Measurements from ENCODE around the gene KCNS3. TPM values are rescaled to one million over a fixed set of nuclear protein-coding genes. Genes with fewer than 3 reads are reported as not detected.

KCNS3 gene
- total RNA-seq, 4 donors from 2014 or later: 14.6 to 37.4 (median 24.3) TPM

GRCh38 chr2:17858064-17858463 is 20.4 kb upstream of the KCNS3 start:
- no peaks in the 10 kb centered on the region for H3K9me3 ChIP-seq
- no peak overlapping the region for H3K4me3 ChIP-seq
- 68% methylated on average over 1 of the region's 1 CpG for WGBS
- TF ChIP-seq CTCF (IDR thresholded peaks at IDR 0.05) (no peak), POLR2A (IDR thresholded peaks at IDR 0.05; ENCODE audit: low read depth) (no peak), POLR2AphosphoS5 (IDR thresholded peaks at IDR 0.05) (no peak), EP300 (IDR thresholded peaks at IDR 0.05) (no peak)
- no peak overlapping the region for H3K27ac ChIP-seq (replicated peaks in 1 of 4)
- no peaks in the 10 kb centered on the region for H3K36me3 ChIP-seq
- intact Hi-C loops (cut with DNase I): no loop called here
- H3K27me3 ChIP-seq: peaks cover 0 to 7% (median 0%) of the 10 kb centered on the region in 4 donors
- DNase-seq (ENCODE audit: extremely low spot score): no peak
- no peaks in the 10 kb centered on the region for H3K4me1 ChIP-seq

GRCh38 chr2:17863539-17863938 is 14.9 kb upstream of the KCNS3 start:
- 90% methylated on average over 4 of the region's 4 CpGs for WGBS
- intact Hi-C loops (cut with DNase I): no loop called here
- H3K27me3 ChIP-seq: no peaks in the 10 kb centered on the region
- no peaks in the 10 kb centered on the region for H3K36me3 ChIP-seq
- no peak overlapping the region for H3K27ac ChIP-seq (replicated peaks in 1 of 4)
- TF ChIP-seq POLR2AphosphoS5 (IDR thresholded peaks at IDR 0.05) (no peak), POLR2A (IDR thresholded peaks at IDR 0.05; ENCODE audit: low read depth) (no peak), EP300 (IDR thresholded peaks at IDR 0.05) (no peak), CTCF (IDR thresholded peaks at IDR 0.05) (no peak)
- H3K4me3 ChIP-seq: no peak overlapping the region
- no peaks in the 10 kb centered on the region for H3K9me3 ChIP-seq
- no peak for DNase-seq (ENCODE audit: extremely low spot score)
- H3K4me1 ChIP-seq: peaks cover 0 to 7% (median 2%) of the 10 kb centered on the region in 4 donors

GRCh38 chr2:17864676-17865075 is 13.8 kb upstream of the KCNS3 start:
- WGBS: 20% methylated on average over 1 of the region's 1 CpG
- intact Hi-C loops (cut with DNase I): no loop called here
- no peak for TF ChIP-seq POLR2A (IDR thresholded peaks at IDR 0.05; ENCODE audit: low read depth)
- TF ChIP-seq POLR2AphosphoS5 (IDR thresholded peaks at IDR 0.05): no peak
- TF ChIP-seq EP300 (IDR thresholded peaks at IDR 0.05): no peak
- TF ChIP-seq CTCF (IDR thresholded peaks at IDR 0.05): no peak
- Histone ChIP-seq H3K4me1 (peaks cover 0 to 7% (median 2%) of the 10 kb centered on the region in 4 donors), H3K27ac (replicated peaks in 1 of 4) (no peak overlapping the region), H3K36me3 (no peaks in the 10 kb centered on the region), H3K4me3 (no peak overlapping the region), H3K27me3 (no peaks in the 10 kb centered on the region), H3K9me3 (no peaks in the 10 kb centered on the region)
- no peak for DNase-seq (ENCODE audit: extremely low spot score)

GRCh38 chr2:17867133-17867532 is 11.3 kb upstream of the KCNS3 start:
- intact Hi-C loops (cut with DNase I): no loop called here
- Histone ChIP-seq H3K27me3 (no peaks in the 10 kb centered on the region), H3K27ac (replicated peaks in 1 of 4) (no peak overlapping the region), H3K4me1 (peaks cover 0 to 7% (median 2%) of the 10 kb centered on the region in 4 donors), H3K9me3 (no peaks in the 10 kb centered on the region), H3K4me3 (no peak overlapping the region), H3K36me3 (no peaks in the 10 kb centered on the region)
- TF ChIP-seq POLR2AphosphoS5 (IDR thresholded peaks at IDR 0.05): no peak
- no peak for TF ChIP-seq CTCF (IDR thresholded peaks at IDR 0.05)
- TF ChIP-seq EP300 (IDR thresholded peaks at IDR 0.05): no peak
- TF ChIP-seq POLR2A (IDR thresholded peaks at IDR 0.05; ENCODE audit: low read depth): no peak
- no peak for DNase-seq (ENCODE audit: extremely low spot score)
- WGBS: 86% methylated on average over 2 of the region's 2 CpGs

- Histone ChIP-seq H3K9me3 (no peaks in the 10 kb centered on the region), H3K27ac (replicated peaks in 1 of 4) (no peak overlapping the region), H3K27me3 (no peaks in the 10 kb centered on the region), H3K4me3 (no peak overlapping the region), H3K4me1 (peaks cover 0 to 7% (median 2%) of the 10 kb centered on the region in 4 donors), H3K36me3 (no peaks in the 10 kb centered on the region)
- DNase-seq (ENCODE audit: extremely low spot score): no peak
- WGBS: 84% methylated on average over 4 of the region's 5 CpGs
- intact Hi-C loops (cut with DNase I): no loop called here
- no peak for TF ChIP-seq EP300 (IDR thresholded peaks at IDR 0.05)
- TF ChIP-seq CTCF (IDR thresholded peaks at IDR 0.05): no peak
- TF ChIP-seq POLR2AphosphoS5 (IDR thresholded peaks at IDR 0.05): no peak
- no peak for TF ChIP-seq POLR2A (IDR thresholded peaks at IDR 0.05; ENCODE audit: low read depth)
These were observed 9.3 kb upstream of the KCNS3 start for GRCh38 chr2:17869128-17869527.
